C4-2B (cell line): ENCODE data around the gene ADAMTS9.
"Not testable (repeated sequence)": the region's sequence is repeated elsewhere in the genome, so short reads cannot be mapped to it uniquely, and the experiment has no call there.

Experiments used
- H3K27ac ChIP-seq: fragments of 450-650 bp; 2 replicates; pipeline ENCODE4 v1.5.1; 2017
- ZFX ChIP-seq: fragments of 450-650 bp; IDR thresholded peaks from 2 replicates; pipeline ENCODE4 v1.6.1; 2017
- TF ChIP-seq, protein P1 (sequence below): fragments of 450-650 bp; conservative IDR thresholded peaks from 2 replicates; pipeline ENCODE4 v1.5.1; 2017; ENCODE audit warnings: mild to moderate bottlenecking

The ADAMTS9 gene

GRCh38 chr3:64551697-64552096, 136.1 kb downstream of the ADAMTS9 start:
- TF ChIP-seq, protein P1, sequence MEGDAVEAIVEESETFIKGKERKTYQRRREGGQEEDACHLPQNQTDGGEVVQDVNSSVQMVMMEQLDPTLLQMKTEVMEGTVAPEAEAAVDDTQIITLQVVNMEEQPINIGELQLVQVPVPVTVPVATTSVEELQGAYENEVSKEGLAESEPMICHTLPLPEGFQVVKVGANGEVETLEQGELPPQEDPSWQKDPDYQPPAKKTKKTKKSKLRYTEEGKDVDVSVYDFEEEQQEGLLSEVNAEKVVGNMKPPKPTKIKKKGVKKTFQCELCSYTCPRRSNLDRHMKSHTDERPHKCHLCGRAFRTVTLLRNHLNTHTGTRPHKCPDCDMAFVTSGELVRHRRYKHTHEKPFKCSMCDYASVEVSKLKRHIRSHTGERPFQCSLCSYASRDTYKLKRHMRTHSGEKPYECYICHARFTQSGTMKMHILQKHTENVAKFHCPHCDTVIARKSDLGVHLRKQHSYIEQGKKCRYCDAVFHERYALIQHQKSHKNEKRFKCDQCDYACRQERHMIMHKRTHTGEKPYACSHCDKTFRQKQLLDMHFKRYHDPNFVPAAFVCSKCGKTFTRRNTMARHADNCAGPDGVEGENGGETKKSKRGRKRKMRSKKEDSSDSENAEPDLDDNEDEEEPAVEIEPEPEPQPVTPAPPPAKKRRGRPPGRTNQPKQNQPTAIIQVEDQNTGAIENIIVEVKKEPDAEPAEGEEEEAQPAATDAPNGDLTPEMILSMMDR, result no peak
- TF ChIP-seq ZFX, result no peak
- no peak overlapping the region for H3K27ac ChIP-seq

DNA sequence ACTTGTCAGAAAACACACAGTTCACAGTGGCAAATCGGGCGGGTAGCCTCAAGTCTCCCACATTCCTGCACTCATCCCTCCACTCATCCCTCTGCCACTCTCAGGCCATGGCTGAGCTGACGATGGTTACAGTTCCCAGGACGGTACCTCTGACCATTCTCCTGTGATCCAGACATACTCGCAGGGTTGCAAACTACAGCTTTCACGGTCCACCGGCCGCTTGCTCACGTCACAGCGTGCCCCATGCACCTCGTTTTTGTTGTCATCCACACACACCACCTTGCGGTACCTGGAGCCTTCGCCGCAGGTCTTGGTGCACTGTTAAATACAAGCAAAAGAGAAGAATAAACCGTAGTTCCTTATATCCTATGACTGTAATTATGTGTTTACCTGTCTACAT, 137.1 kb downstream of the ADAMTS9 start:
- TF ChIP-seq ZFX, result no peak
- TF ChIP-seq, protein P1, result no peak
- no peak overlapping the region for H3K27ac ChIP-seq

DNA sequence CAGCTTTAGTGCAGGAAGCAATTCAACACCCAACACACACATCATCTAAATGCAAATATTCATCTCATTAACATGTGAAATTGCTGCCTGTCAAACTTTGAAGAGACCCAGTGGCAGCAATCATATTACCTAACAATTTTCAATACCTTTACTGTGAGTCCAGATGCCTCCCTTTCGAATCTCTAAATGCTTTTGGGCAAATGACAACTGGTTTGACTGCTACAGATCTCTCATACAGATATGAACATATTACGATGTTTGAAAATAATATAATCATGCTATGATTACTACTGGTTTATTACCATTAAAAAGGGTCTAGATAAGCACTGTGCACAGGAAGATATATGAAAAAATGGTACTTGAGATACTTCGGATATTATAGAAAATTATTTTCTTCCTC, 137.9 kb downstream of the ADAMTS9 start:
- TF ChIP-seq, protein P1, result no peak
- H3K27ac ChIP-seq, result no peak overlapping the region

GRCh38 chr3:64548200-64548889, 139.5 kb downstream of the ADAMTS9 start:
- TF ChIP-seq ZFX, result no peak
- TF ChIP-seq, protein P1, result no peak
- no peak overlapping the region for H3K27ac ChIP-seq

DNA sequence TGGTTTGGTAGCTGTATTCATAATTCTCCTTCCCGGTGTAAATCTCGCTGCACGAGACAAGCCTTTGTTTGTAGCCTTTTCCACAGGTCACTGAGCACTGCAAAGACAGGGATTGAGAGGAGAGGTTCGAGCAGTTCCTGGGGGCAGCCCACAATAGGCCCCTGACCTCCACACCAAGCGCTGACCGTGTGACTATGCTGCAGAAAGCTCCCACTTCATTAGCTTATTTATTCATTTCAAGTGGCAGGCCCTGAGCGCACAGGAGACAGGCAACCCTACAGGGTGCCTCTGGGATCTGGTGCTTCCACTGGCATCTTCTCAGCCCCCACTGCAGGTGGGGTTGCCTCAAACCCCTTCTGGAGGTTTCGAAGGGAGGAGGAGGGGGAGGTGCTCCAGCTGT, 140.9 kb downstream of the ADAMTS9 start:
- TF ChIP-seq, protein P1, result no peak
- TF ChIP-seq ZFX, result no peak

DNA sequence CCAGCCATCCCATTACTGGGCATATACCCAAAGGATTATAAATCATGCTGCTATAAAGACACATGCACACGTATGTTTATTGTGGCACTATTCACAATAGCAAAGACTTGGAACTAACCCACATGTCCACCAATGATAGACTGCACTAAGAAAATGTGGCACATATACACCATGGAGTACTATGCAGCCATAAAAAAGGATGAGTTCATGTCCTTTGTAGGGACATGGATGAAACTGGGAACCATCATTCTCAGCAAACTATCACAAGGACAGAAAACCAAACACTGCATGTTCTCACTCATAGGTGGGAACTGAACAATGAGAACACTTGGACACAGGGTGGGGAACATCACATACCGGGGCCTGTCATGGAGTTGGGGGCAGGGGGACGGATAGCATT, 142.6 kb downstream of the ADAMTS9 start:
- not testable (repeated sequence) for H3K27ac ChIP-seq

More for the DNA sequence above, 140.9 kb downstream of the ADAMTS9 start:
- H3K27ac ChIP-seq, result no peak overlapping the region

DNA sequence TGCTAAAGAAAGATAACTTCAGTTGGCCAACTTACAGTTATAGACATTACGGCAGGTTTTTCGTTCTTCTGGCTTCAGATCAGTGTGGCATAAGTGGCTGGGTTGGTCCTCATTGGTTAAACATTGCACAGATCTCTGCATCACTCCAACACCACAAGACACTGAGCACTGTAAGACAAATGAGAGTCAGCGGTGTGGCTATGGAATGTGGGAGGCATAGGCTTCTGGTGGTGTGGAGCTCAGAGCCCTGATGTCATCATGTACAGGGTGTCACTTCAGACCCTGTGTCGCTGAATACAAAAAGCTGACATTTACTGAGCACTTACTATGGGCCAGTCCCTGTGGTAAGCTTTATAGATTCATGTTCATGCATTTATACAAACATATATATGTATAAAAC, 146.0 kb downstream of the ADAMTS9 start:
- TF ChIP-seq, protein P1, result no peak
- TF ChIP-seq ZFX, result no peak
- H3K27ac ChIP-seq, result no peak overlapping the region
